GM21619 (cell line): ENCODE results near the gene RFX2.
"Not testable (repeated sequence)": the region's sequence is repeated elsewhere in the genome, so short reads cannot be mapped to it uniquely, and the experiment has no call there.

ENCODE experiments used
- ATAC-seq: cut with Tn5 transposase; IDR thresholded peaks from one replicate; pipeline ENCODE4 v1.9.1; 2021; ENCODE audit not compliant: unreplicated experiment

Gene RFX2

GRCh38 chr19:6076675-6077463 lies 33.4 kb downstream of the RFX2 start:
- ATAC-seq = no peak

GRCh38 chr19:6076291-6076665 lies 34.0 kb downstream of the RFX2 start:
- ATAC-seq = no peak

DNA sequence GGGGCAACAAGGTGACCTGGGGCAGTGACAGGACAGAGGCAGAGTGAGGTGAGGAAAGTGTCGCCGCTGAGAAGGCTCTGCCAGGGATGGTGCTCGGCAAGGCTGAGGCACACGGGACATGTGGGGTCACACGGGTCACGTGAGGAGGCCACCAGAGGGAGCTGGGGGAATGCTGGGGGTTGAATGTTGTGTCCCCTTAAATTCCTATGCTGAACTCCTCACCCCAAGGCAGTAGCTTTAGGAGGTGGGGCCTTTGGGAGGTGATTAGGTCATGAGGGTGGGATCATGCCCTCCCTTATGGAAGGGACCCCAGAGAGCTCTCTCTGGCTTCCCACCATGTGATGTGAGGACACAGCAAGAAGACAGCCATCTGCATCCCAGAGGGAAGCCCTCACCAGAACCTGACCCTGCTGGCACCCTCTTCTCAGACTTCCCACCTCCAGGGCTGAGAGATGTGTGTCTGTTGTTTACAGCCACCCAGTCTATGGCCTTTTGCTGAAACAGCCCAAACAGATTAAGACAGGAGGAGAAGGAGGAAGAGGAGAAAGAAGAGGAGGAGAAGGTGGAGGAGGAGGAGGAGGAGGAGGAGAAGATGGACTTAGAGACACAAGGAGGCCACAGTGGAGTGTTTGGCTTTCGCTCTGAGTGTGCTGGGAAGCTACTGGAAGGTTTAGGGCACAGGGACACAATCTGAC lies 35.4 kb downstream of the RFX2 start:
- no peak for ATAC-seq

DNA sequence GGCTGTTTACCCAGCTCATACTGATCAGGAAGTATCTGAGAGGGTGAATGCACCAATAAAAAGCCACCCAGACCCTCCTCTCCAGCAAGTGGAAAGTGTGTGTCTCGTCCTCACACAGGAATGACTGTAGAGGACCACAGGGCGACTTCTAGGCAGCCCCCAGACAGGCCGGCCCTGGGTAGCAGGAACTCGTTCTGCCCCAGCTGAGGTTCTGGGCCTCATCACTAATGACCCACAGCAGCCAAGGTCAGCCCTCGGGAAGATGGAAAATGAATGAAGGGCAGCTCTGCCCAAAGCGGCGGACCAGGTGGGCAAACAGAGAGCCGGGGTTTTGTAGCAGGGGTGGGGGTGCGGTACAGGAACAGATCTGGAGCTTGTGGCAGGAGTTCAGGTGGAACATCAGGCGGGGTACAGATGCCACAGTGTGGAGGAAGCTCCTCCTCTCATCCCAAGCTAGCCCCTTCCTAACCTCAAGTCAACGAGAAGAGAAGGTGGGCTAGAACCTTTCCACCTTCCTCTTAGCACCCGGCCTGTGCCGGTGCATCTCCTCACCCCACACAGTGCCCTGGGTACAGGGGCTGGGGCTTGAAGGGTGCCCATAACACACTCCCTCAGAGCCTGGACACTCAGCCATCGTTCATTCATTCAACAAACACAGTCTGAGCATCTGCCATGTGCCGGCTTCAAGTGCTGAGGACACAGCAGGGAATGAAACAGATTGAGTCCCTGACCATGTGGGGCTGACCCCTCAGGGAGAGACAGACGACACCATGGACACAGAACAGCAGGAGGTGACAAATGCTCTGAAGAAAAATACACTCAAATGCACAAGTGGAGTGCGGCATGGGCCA lies 36.2 kb downstream of the RFX2 start:
- ATAC-seq = no peak

GRCh38 chr19:6073233-6073632 lies 37.1 kb downstream of the RFX2 start:
- not testable (repeated sequence) for ATAC-seq

- ATAC-seq = no peak
These were observed 38.4 kb downstream of the RFX2 start for GRCh38 chr19:6071875-6072274.

DNA sequence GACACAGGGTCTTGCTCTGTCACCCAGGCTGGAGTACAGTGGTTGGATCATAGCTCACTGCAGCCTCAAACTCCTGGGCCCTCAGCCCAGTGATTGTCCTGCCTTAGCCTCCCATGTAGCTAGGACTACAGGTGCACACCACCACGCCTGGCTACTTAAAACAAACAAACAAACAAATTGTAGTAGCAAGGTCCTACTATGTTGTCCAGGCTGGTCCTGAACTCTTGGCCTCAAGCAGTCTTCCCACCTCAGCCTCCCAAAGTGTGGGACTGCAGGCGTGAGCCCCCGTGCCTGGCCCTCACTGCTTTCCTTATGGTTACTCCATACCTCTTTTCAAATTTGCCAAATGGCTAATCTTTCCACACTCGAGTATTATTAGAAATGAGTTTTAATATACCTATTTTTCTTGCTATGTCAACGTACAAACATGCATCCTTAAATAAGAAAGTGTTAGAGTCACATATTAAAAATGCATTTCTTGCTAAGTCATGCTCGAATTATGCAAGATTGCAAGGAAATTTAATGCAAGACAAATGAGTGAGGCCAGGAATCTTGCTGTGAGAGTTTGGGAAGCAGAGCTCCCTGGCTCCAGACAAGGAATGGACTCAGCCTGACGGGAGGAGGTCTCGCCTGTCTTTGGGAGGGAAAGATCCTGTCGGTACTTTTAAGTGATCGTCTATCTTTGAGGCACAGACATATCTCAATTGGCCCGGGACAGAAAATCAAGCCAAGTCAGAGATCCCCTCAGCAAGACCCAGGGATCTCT lies 39.4 kb downstream of the RFX2 start:
- ATAC-seq = no peak

GRCh38 chr19:6070207-6070681 lies 40.1 kb downstream of the RFX2 start:
- ATAC-seq = no peak

DNA sequence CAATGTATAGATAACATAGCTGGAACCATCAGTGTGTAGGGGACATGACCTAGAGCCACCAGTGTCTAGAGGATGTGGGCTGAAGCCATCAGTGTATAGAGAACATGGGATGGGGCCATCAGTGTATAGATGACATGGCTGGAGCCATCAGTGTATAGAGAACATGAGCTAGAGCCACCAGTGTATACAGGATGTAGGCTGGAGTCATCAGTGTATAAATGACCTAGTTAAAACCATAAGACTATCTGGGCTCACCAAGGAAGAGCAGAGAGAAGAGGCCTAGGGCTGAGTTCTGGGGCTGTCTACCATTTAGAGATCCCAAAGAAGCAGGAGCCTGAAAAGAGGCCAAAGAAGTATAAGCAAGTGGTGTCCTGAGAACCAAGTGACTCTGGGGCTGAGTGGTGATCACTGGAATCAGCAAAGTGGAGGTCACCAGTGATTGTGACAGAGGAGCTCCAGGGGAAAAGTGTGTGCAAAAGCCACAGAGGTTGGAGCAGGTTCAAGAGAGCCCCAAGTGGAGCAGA lies 41.0 kb downstream of the RFX2 start:
- ATAC-seq = no peak

- ATAC-seq = no peak
These were observed 41.6 kb downstream of the RFX2 start for GRCh38 chr19:6068711-6069110.

GRCh38 chr19:6067975-6068374 lies 42.3 kb downstream of the RFX2 start:
- no peak for ATAC-seq

- no peak for ATAC-seq
These were observed 43.3 kb downstream of the RFX2 start for GRCh38 chr19:6066661-6067646.

DNA sequence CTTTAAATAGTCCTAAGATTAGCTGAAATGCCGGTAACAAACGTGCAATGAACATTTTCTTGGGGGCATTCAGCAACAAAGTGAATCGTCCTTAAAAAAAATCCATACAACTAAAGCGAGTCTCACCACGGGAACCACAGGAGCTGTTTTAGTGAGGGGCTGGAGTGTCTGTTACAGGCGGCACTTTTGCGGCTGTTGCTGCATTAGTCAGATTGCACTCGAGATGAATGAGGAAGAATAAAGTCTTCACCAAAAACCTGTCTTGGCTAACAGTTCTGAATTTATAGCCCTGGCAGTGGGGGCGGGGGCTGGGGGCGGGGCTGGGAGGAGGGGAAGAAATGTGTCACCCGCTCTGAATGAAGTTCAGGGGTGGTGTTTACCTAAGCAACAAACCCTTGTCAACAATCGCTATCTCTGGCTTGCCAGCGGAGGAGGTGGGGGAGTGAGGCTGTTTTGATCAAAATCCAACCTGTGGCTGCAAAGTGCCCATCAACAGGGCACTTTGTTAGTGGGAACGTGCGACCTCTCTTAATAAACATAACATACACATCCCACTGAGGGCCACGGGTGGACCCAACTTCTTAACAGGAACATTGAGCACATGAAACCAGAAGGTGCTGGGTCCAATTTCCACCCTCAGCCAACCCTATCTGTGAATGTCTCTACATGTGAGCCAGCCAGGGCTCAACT lies 44.5 kb downstream of the RFX2 start:
- ATAC-seq = no peak

GRCh38 chr19:6064336-6065073 lies 45.8 kb downstream of the RFX2 start:
- no peak for ATAC-seq

DNA sequence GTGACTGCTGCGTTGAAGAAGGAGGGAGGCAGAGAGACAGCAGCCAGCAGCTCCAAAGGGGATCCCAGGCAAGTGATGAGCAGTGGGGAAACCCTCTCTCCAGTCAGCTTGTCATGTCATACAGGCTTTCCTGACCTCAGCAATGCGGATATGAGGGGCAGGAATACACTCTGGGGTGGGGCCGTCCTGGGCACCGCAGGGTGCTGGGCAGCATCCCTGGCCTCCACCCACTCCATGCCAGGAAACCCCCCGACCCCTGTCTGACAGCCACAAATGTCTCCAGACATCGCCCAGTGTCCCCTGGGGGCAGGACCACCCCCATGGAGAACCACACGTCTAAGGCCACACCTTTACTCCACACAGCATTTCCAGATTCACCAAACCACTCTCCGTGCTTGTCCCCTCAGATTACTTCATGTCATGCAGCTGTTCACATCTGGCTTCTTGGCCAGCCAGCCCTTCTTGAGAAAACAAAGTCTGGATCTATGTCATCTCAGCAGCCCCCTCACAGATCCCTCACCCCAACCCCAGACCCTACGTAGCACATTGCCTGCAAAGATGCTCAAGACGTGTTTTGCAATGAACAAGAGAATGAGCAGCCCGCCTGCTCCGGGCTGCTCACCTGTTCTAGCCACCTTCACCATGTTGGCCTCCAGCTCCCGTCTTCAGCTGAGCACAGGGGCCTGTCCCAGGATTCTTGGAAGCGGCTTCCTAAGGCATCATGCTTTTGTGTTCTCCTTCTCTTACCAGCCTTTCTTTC lies 46.5 kb downstream of the RFX2 start:
- ATAC-seq = no peak

- ATAC-seq = no peak
These were observed 47.2 kb downstream of the RFX2 start for GRCh38 chr19:6062961-6063575.

DNA sequence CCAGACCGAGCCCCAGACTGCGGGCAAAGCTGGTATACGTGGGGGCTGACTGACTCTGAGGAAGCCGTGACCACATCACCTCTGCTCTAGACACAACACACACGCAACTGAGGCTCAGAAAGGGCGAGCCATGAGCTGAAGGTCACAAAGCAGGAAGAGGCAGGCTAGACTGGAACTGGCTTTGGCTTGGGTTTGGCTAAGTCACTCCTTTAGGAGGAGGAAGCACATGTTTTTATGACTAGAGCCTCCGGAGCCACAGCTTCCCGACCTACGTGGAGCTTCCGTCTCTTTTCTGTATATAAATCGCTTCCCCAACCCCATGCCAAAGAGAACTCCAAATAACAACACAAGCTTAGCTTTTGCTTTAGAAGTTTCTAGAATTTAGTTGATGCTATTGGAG lies 48.0 kb downstream of the RFX2 start:
- no peak for ATAC-seq
